ENCODE measurements around the gene S1PR3.

The S1PR3 gene

DNA sequence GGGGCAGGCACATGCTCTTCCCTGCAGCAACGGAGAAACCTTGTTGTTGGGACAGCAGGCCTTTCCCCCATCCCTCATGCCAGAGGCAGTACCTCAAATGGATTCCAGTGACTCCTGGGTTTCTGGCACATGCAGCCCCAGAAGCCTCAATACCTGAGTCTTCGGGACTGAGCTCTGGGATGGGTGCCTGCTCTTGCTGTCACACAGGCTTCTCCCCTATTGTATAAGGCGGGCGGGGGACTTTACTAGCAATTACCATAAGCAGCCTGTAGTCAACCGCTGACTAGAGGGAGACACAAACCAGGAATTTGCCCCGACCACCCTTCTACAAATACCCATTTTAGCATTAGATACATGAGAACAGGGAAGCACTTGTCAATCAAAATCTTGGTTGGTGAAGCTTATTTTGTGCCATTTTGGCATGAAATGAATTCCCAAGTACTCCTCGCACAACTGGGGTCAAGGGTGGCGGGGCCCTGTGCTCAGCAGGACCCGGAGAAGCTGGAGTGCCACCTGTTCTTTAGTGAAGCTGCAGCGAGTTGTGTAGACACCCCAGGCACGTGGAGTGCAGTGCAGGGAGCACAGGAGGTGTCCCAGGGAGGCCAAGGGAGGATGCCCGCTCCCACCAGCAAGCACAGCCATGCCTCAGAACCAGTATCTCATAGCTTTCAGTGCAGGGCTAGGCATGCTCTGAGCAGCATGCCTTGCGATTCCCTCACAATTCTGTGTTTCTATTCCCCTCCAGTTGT is 21.2 kb downstream of the S1PR3 start:
- no peak for DNase-seq
- TF ChIP-seq GATA1 (IDR thresholded peaks at IDR 0.05; ENCODE audit: low read depth, low read length) (no peak), POLR2A (IDR thresholded peaks at IDR 0.05; ENCODE audit: low read length) (no peak)

DNA sequence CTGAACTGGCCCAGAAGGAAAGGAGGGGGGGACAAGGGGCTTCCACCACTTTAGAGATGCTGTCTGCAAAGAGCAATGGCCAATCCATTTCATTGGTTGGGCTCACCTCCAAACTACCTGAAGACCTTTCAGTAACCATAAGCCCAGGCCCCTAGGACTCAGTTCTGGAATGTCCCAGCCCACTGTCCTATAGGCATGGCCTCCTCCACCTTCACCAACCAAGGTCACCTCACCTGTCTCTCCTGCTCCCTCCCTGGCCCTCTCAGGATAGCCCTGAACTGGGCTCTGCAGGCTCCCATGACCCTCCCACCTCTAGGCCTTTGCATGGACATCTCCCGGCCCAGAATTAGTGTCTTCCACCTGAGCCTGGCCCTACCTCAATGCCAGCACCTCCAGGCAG is 22.4 kb downstream of the S1PR3 start:
- DNase-seq = no peak
- TF ChIP-seq POLR2A (IDR thresholded peaks at IDR 0.05; ENCODE audit: low read length) (no peak), GATA1 (IDR thresholded peaks at IDR 0.05; ENCODE audit: low read depth, low read length) (no peak)

DNA sequence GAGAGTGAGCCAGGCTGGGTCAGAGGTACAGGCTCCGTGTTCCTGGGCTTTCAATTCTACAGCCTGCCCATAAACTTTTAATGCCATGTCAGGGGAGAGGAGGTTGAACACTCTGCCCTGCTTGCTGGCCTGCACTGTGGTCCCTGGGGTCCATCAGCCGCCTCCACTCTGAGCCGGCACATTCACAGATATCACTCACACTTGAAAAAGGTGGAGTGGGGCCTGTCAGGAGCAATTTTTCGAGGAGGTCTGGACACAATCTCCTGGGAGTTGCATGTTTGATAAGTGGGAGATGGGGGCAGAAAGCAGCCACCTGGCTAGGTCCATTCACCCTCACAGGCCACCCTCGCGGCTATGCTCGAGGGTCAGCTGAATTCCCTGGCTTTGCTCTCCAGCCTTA is 22.9 kb downstream of the S1PR3 start:
- TF ChIP-seq GATA1 (IDR thresholded peaks at IDR 0.05; ENCODE audit: low read depth, low read length) = no peak
- DNase-seq = no peak

DNA sequence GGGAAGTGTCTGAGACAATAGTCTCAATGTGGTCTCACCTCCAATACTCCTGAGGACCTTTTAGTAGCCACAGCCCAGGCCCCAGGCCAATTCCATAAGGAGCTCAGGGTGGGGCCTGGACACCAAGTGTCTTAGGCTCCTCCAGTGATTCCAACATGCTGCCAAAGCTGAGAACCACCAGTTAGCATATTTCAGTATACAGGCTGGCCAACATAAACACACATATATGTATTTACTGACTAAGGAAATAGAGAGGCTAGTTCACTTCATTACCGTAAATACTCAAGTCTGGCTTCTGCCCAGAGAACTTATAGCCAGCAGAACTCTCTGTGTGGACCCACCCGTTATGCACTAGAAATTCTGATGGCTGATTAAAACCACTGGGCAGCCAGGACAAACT is 24.1 kb downstream of the S1PR3 start:
- TF ChIP-seq GATA1 (IDR thresholded peaks at IDR 0.05; ENCODE audit: low read depth, low read length) = no peak
- TF ChIP-seq POLR2A (IDR thresholded peaks at IDR 0.05; ENCODE audit: low read length) = no peak

DNA sequence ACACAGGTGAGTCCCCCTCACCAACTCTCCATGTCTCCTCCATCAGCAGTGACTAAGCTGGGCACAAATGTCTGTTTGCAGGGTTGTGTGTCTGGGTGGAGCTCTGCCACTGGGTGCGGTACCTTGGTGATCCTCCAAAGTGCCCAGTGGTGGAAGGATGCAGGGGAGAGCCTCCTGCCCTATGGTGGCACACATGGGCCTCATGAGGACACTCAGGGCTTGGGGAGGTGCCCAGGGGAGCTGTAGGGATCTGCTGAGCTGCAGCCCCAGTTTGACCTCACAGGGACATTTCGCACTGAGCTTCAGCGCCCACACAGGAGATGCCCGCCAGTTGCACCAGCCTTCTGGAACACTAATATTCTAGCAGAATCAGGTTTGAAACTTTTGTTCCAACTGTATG is 29.5 kb downstream of the S1PR3 start:
- TF ChIP-seq POLR2A (IDR thresholded peaks at IDR 0.05; ENCODE audit: low read length) (no peak), GATA1 (IDR thresholded peaks at IDR 0.05; ENCODE audit: low read depth, low read length) (no peak)
- no peak for DNase-seq

More for the DNA sequence above, 24.1 kb downstream of the S1PR3 start:
- no peak for DNase-seq

DNA sequence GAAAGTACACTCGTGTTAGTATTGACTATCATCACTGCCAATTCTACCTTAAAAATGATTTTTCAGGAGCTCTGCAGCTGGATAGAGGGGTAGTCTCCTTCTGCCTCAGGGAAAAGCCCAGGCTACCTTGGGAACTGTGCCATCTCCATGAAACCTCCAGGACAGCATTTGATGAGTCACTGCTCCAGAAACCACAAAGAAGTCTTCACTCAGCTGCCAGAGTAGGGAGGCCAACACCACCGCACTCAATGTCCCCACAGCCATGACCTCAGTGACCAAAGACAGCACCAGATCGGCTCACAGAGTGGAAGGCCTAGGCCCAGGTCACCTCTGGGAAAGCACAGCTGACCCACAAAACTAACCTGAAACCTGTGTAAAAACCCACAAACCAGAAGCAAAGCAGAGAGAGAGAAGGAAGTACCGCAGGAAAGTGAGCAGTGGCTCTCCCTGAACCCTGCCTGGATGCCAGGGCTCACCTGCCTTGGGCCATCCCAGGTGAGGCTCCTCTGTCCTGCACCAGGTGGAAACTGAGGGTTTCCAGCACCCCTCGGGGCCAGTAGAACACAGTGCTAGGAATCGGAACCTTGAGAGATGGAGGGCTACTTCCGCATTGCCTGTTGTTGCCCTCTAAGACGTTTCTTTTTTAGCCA is 30.0 kb downstream of the S1PR3 start:
- DNase-seq = no peak
- no peak for TF ChIP-seq GATA1 (IDR thresholded peaks at IDR 0.05; ENCODE audit: low read depth, low read length)
- TF ChIP-seq POLR2A (IDR thresholded peaks at IDR 0.05; ENCODE audit: low read length) = no peak

DNA sequence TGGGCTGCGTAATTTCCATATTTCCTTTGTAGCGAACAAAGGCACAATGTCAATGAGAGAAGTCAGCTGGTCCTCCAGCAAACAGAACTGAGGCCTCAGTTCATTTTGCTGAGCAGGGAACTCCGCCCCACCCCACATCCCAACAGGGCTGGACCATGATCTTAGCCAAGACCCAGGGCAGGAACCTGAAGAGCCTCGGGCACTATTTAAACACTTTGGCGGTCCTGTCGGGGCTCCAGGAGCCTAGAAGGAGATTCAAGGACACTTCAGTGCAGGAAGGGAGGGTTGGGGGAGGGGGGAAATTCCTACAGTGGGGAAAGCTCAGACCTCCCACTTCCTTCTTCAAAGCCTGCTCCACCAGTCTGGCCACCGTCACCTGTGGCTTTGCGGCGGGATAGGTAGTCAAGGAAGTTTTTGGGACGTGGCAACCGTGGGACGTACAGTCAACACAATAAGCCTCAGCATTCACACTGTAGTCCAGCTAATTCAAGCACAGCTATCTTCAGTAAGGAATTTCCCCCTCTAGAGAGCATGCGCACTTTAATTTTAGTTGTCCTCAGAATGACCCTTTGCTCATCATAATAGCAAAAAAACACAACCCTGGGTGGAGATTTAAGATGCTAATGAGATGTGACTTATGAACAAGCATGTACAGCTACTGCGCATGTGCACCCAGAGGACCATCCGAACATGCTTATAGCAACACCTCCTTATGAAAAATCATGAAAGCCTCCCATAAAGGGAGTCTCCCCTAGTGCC is 30.9 kb downstream of the S1PR3 start:
- DNase-seq = no peak
- no peak for TF ChIP-seq POLR2A (IDR thresholded peaks at IDR 0.05; ENCODE audit: low read length)
- no peak for TF ChIP-seq GATA1 (IDR thresholded peaks at IDR 0.05; ENCODE audit: low read depth, low read length)

DNA sequence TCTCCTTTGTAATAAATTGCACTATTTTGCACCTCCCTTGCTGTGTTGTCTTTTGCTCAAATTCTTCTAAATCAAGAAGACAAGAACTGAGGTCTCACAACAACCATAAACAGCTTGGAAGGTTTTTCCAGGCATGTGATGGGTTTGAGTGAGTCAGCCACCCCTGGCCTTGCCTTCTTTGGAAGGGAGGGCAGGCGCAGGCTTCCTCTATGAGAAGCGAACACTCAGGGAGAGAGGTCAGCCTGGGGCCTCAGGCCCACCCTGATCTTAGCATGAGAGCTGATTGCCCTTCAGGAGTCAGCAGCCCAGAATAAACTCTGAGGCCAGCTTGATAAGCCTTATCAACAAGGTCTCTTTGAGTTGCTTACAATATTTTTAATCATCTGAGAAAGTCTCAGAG is 31.6 kb downstream of the S1PR3 start:
- no peak for TF ChIP-seq POLR2A (IDR thresholded peaks at IDR 0.05; ENCODE audit: low read length)
- no peak for TF ChIP-seq GATA1 (IDR thresholded peaks at IDR 0.05; ENCODE audit: low read depth, low read length)
- no peak for DNase-seq

DNA sequence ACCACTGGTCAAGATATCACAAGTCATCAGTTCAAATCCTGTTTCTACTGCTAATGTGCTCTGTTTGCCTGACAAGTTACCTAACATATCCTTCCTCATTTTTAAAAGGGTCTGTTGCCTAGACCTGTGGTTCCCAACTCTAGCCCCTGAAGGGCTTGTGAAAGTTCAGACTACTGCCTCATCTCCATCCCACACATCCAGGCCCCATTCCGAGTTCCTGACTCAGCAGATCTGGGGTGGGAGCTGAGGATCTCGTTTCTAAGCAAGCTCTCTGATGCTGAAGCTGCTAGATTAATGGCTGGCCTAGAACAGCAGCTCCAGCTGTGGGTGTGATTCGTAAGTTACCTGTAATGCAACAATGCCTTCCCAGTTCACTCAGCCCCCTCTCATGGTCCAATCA is 32.5 kb downstream of the S1PR3 start:
- DNase-seq = no peak
- TF ChIP-seq GATA1 (IDR thresholded peaks at IDR 0.05; ENCODE audit: low read depth, low read length) (no peak), POLR2A (IDR thresholded peaks at IDR 0.05; ENCODE audit: low read length) (no peak)

DNA sequence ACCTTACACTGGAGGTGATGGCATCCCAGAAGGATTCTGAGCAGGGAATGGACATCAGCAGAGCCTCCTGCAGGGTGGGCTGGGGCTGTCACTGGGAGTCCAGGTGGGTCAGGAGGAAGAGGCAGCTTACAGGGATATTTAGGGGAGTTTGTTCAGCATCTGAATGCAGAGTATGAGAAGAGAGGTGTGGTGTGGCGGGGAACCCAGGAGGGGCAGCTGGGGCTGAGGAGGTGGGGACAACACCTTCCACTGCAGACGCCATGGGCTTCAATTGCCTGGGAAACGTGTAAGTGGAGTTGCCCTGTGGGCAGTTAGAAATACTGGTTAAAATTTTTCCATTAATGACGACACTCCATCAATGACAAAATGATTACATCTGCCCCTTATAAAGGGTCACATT is 33.5 kb downstream of the S1PR3 start:
- DNase-seq = no peak
- TF ChIP-seq GATA1 (IDR thresholded peaks at IDR 0.05; ENCODE audit: low read depth, low read length) (no peak), POLR2A (IDR thresholded peaks at IDR 0.05; ENCODE audit: low read length) (no peak)

DNA sequence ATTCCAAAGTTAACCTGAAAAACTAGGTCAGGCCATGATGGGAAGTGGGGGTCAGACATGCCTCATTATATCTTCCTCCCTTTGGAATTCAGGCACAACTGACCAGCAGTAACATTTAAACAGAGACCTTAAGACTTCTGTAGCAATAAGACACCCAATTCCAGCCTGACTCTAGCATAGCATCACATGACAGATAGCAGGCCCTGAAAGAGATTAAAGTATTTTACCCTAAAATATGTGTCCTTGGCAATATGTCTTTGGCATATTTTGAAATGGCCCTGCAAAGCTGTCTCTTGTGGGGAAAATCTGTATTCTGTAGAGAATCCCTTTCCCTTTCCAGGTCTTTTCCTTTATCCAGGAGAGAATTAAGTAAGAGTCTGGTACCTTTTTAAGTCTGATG is 34.3 kb downstream of the S1PR3 start:
- no peak for TF ChIP-seq GATA1 (IDR thresholded peaks at IDR 0.05; ENCODE audit: low read depth, low read length)
- TF ChIP-seq POLR2A (IDR thresholded peaks at IDR 0.05; ENCODE audit: low read length) = no peak
- no peak for DNase-seq

DNA sequence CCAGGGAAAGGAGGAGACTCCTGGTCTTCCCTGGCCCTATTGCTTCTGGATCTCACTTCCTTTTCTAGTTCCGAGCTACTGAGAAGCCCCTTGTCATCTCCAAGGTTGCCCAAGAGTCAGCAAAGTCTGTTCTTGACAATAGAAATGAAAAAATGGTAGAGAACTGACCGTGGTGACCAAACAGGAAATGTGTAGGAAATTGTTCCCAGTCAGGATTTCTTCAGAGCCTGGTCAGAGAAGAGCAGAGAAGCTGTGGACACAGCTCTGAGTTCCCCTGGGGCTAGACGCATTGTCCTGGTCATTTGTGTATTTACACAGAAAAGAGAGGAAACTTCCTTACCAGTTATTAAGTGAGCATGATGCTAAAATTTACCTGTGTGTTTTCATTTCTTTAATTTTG is 35.6 kb downstream of the S1PR3 start:
- no peak for DNase-seq
- TF ChIP-seq GATA1 (IDR thresholded peaks at IDR 0.05; ENCODE audit: low read depth, low read length) = no peak
- no peak for TF ChIP-seq POLR2A (IDR thresholded peaks at IDR 0.05; ENCODE audit: low read length)

DNA sequence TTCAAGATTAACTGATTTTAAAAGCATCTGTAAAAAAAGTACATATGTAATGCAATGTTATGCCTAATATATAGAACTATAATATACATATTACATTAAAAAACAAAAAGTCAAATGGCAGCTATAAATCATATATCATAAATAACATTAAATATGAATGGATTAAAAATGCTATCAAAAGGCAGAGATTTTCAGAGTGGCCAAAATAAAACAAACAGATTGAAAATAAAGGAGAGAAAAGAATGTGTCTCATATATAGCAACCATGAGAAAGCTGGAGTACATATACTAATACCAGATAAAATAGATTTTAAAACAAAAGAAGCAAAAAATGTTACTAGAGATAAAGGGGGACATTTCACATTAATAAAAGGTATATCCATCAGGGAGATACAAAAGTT is 38.5 kb downstream of the S1PR3 start:
- DNase-seq = no peak
- no peak for TF ChIP-seq POLR2A (IDR thresholded peaks at IDR 0.05; ENCODE audit: low read length)
- no peak for TF ChIP-seq GATA1 (IDR thresholded peaks at IDR 0.05; ENCODE audit: low read depth, low read length)

DNA sequence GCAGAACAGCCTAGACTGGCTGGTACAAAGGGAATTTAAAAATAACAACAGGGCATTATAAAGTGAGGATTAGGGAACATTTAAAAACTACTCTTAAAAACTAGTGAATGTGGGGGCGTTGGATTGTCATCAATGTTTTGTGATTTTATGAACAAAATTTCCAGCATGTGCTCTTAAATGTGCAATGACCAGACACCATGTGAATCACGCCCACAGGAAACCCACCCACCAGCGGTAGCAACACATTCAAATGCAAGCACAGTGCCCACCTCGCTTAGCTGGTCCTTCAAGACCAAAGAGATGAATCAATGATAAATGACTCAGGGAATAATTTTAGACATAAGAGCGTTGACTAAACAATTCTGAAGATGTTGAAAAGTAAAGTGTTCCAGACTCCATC is 40.9 kb downstream of the S1PR3 start:
- TF ChIP-seq GATA1 (IDR thresholded peaks at IDR 0.05; ENCODE audit: low read depth, low read length) (no peak), POLR2A (IDR thresholded peaks at IDR 0.05; ENCODE audit: low read length) (no peak)

More for the DNA sequence above, 40.9 kb downstream of the S1PR3 start:
- no peak for DNase-seq

Data from erythroblast (primary cell).